Neural crest cell (in vitro differentiated cells): ENCODE results near the gene KAT14. TPM values are rescaled to one million over a fixed set of nuclear protein-coding genes. Genes with fewer than 3 reads are reported as not detected.
"Not testable (repeated sequence)": the region's sequence is repeated elsewhere in the genome, so short reads cannot be mapped to it uniquely, and the experiment has no call there.

Experiments used
- DNase-seq: peaks from one replicate; pipeline ENCODE4 v3.0.0; 2021; ENCODE audit warnings: low read depth, mixed read lengths, low spot score
- H3K27ac Mint-ChIP-seq: one replicate; pipeline ENCODE4 v1.8.0; 2021; ENCODE audit warnings: mild to moderate bottlenecking, mixed read lengths; ENCODE audit not compliant: unreplicated experiment
- H3K27me3 Mint-ChIP-seq: 2 replicates; pipeline ENCODE4 v1.8.0; 2021; ENCODE audit warnings: low read depth, mild to moderate bottlenecking, mixed read lengths
- H3K36me3 Mint-ChIP-seq: 2 replicates; pipeline ENCODE4 v1.8.0; 2021; ENCODE audit warnings: low read depth, mild to moderate bottlenecking, mixed read lengths
- H3K4me1 Mint-ChIP-seq: 2 replicates; pipeline ENCODE4 v1.8.0; 2021; ENCODE audit warnings: mixed read lengths
- H3K4me3 Mint-ChIP-seq: one replicate; pipeline ENCODE4 v1.8.0; 2021; ENCODE audit warnings: mild to moderate bottlenecking, mixed read lengths
- H3K9me3 Mint-ChIP-seq: 2 replicates; pipeline ENCODE4 v1.8.0; 2021; ENCODE audit warnings: mixed read lengths
- CTCF ChIP-seq: fragments of 200-600 bp; sonication (generic); conservative IDR thresholded peaks from 2 replicates; pipeline ENCODE4 v1.5.0; 2021; ENCODE audit warnings: antibody characterized with exemption, mild to moderate bottlenecking
- total RNA-seq: library from RNA; stranded (reverse); gene quantifications from 2 replicates; pipeline ENCODE4 v1.2.1, GENCODE V29; 2021

KAT14 gene
- total RNA-seq, 1 donor from 2014 or later: 30.7 TPM

GRCh38 chr20:18092890-18093289 is 44.8 kb upstream of the KAT14 start:
- H3K9me3 Mint-ChIP-seq: no peaks in the 10 kb centered on the region
- DNase-seq: no peak
- no peak overlapping the region for H3K27ac Mint-ChIP-seq
- H3K36me3 Mint-ChIP-seq: no peaks in the 10 kb centered on the region
- no peak overlapping the region for H3K4me3 Mint-ChIP-seq
- no peaks in the 10 kb centered on the region for H3K4me1 Mint-ChIP-seq
- no peak for TF ChIP-seq CTCF
- peaks cover 9% of the 10 kb centered on the region for H3K27me3 Mint-ChIP-seq

- Mint-ChIP-seq H3K27ac (no peak overlapping the region), H3K36me3 (no peaks in the 10 kb centered on the region), H3K4me3 (no peak overlapping the region), H3K27me3 (peaks cover 9% of the 10 kb centered on the region), H3K4me1 (no peaks in the 10 kb centered on the region), H3K9me3 (no peaks in the 10 kb centered on the region)
- TF ChIP-seq CTCF: no peak
- DNase-seq: no peak
These were observed 44.3 kb upstream of the KAT14 start for GRCh38 chr20:18093388-18093787.

- Mint-ChIP-seq H3K27ac (no peak overlapping the region), H3K9me3 (no peaks in the 10 kb centered on the region), H3K27me3 (peaks cover 9% of the 10 kb centered on the region), H3K36me3 (no peaks in the 10 kb centered on the region), H3K4me3 (no peak overlapping the region), H3K4me1 (no peaks in the 10 kb centered on the region)
- TF ChIP-seq CTCF: no peak
- no peak for DNase-seq
These were observed 43.5 kb upstream of the KAT14 start for GRCh38 chr20:18094191-18094590.

DNA sequence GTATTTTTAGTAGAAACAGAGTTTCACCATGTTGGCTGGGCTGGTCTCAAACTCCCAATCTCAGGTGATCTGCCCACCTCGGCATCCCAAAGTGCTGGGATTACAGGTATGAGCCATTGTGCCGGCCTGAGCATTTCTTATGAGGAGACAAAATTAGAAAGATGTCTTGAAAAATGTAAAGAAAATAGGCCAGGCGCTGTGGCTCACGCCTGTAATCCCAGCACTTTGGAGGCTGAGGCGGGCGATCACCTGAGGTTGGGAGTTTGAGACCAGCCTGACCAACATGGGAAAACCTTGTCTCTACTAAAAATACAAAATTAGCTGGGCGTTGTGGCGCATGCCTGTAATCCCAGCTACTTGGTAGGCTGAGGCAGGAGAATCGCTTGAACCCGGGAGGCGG is 37.1 kb upstream of the KAT14 start:
- DNase-seq, H3K4me1 Mint-ChIP-seq, H3K9me3 Mint-ChIP-seq, H3K4me3 Mint-ChIP-seq, H3K36me3 Mint-ChIP-seq, H3K27ac Mint-ChIP-seq: not testable (repeated sequence)
- H3K27me3 Mint-ChIP-seq: peaks cover 11% of the 10 kb centered on the region

- no peak for TF ChIP-seq CTCF
- Mint-ChIP-seq H3K4me1 (peaks cover 7% of the 10 kb centered on the region), H3K27ac (no peak overlapping the region), H3K36me3 (no peaks in the 10 kb centered on the region), H3K9me3 (no peaks in the 10 kb centered on the region), H3K27me3 (peaks cover 11% of the 10 kb centered on the region), H3K4me3 (no peak overlapping the region)
- no peak for DNase-seq
These were observed 36.4 kb upstream of the KAT14 start for GRCh38 chr20:18101125-18101810.

DNA sequence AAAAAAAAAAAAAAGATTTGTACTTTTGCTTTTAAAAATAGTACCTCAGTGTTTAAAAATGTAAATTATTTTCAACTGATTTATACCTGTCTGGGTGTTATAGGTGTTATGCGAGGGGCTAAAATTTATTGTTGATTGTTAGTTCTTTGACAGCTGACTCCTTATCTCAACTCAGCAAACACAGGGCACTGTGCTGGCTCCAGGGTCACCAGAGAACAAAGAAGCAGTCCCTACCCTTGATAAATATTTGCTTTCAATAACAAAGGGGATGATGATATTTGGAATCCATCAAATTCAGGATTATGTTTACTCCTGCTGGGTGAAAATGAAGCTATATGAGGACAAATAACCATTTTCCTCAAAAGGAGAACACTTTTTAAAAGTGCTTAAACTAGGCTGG is 34.2 kb upstream of the KAT14 start:
- no peak for TF ChIP-seq CTCF
- peaks cover 3% of the 10 kb centered on the region for H3K9me3 Mint-ChIP-seq
- no peak overlapping the region for H3K27ac Mint-ChIP-seq
- peaks cover 7% of the 10 kb centered on the region for H3K4me1 Mint-ChIP-seq
- DNase-seq: no peak
- no peak overlapping the region for H3K4me3 Mint-ChIP-seq
- H3K27me3 Mint-ChIP-seq: peaks cover 10% of the 10 kb centered on the region
- H3K36me3 Mint-ChIP-seq: no peaks in the 10 kb centered on the region
